Middle frontal gyrus (tissue), 1 donor: ENCODE data around the gene ITGAD.
"Not testable (repeated sequence)": the region's sequence is repeated elsewhere in the genome, so short reads cannot be mapped to it uniquely, and the experiment has no call there.

Source experiments
- DNase-seq: peaks from one replicate; pipeline ENCODE4 v3.0.0-alpha.2; 2015; ENCODE audit warnings: low spot score; ENCODE audit errors: extremely low spot score

ITGAD gene

DNA sequence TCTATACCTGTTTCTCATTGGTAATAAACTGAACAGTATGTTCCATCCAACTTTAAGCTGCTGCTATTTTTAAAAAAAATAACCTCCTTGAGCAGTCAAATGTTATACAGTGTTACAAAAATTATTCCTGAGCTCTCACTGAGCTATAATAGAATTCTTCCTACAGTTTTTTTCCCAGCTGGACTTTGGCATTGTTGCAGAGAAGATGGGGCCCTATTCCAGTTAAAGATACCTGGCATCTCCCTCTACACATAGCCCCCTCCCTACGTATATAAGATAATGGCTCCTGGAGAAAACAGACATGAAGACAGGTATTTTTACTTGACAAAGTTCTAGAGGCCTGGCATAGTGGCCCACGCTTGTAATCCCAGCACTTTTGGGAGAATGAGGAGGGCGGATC is 36.7 kb downstream of the ITGAD start:
- no peak for DNase-seq

DNA sequence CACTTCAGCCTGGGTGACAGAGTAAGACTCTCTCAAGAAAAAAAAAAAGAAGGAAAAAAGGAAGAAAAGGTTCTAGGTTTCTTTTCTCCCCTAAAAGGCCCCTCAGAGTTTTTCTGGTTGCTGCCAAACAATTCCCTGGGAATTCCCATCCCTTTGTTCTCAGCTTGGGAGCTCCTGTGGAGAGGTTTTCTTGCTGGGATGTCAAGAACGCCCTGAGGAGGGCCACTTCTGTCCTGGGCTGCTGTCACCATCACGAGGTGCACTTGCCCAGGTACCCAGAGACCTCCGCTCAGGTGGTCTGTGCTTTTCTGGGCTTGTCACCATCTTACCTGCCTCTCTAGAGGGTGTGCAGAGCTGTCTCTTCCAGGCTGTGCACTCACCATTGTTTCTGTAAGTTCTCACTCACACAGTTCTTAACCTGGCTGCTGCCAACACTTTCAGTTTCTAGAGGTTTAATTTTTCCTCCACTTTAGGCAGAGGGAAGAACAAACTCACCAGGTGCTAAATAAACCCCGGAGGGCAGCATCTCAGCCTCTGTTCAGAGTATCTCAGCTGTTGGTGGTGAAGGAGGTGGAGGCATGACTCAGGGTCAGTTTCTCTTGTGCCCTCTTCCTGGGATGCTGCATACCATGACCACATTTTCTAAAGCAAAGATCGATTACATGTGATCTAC is 37.4 kb downstream of the ITGAD start:
- DNase-seq: no peak

DNA sequence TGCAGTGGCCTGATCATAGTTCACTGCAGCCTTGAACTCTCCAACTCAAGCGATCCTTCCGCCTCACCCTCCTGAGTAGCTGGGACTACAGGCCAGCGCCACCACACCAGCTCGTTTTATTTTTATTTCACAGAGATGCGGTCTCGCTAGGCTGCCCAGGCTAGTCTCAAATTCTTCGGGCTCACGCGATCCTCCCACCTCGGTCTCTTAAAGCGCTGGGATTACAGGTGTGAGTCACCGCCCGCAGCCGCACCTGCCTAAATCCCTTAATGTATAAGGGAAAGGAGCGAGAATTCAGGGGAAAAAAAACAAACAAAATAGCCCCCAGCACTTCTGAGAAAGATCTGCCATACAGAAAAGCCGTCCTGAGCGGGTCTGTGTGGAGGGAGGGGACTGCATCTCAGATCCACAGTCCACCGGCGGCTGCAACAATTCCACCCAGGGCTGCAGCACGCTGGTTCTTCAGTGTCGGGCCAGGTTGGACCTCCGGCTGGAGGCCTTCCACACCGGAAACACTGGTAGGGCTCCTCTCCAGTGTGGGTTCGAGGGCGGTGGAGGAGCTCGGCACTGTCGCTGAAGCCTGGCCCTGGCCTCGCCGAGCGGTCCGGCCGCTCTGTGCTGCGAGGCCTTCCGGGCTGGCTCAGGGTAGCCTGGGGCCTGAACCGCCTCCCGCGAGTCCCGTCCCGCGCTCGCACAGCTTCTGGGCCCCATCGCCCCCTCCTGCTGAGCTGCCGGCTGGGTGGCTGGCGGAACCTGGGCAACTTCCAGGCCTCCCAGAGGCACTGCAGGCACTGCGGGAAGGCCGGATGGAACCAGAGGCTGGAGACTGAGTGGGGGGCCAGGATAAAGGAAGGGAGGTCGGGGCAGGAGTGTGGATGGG is 42.4 kb downstream of the ITGAD start:
- DNase-seq: no peak

DNA sequence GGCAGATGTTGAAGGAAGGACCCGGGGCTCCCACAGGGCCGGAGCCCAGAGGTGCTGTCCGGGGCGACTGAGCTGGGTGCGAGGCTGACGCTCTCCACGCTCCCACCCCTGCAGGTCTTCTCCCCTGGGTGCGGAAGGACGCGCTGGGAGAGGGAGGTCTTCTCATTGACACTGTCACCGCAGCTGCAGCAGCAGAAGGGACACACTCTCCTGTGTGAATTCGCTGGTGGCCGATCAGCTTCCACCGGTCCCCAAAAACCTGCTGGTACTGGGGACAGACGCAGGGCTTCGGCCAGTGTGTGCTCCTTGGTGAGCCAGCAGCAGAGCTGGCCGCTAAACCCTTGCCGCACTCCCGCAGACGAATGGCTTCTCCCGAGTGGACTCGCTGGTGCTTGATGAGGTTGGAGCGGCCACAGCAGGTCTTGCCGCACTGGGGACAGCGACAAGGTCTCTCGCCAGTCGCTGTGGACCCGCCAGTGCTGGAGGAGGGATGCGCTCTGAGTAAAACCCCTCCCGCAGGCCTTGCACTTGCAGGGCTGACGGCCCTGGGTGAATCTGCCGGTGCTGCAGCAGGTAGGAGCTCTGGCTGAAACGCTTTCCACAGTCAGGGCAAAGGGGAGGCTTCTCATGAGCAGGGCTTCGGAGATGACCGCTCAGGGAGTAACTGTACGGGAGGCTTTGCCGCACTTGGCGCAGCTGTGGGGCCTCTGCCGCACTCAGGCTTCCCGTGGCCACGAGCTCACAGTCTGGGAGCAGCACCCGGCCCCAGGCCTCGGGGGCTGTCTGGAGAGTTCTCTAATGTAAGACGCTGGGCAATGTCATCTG is 43.3 kb downstream of the ITGAD start:
- no peak for DNase-seq

DNA sequence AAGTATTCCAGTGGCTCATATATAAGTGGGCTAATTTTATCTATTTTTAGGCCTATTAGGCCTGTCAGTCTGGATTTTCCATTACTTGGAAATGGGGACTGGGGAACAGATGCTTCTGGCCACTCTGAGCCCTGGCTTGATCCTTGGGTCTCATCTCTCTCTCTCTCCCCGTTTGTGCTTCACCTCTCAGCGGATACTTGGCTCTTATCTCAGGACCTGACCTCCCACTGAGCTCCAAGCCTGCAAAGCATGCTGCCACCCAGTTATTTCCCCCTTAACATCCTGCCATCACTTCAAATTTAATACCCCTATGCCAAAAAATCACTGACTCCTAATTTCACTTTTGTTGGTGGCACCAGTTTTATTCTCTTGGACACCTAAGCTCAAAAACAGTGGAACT is 45.3 kb downstream of the ITGAD start:
- DNase-seq: no peak

DNA sequence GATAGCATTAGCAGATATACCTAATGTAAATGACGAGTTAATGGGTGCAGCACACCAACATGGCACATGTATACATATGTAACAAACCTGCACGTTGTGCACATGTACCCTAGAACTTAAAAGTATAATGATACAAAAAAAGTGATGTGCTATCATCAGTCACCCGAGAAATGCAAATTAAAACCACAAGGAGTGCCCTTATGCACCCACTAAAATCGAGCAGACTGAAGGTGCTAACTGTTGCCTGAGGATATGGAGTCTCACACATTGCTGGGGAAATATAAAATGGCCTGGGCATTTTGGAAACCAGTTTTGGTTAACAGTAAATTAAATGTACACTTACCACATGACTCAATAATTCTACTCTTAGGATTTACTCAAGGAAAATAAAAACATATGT is 45.9 kb downstream of the ITGAD start:
- not testable (repeated sequence) for DNase-seq

DNA sequence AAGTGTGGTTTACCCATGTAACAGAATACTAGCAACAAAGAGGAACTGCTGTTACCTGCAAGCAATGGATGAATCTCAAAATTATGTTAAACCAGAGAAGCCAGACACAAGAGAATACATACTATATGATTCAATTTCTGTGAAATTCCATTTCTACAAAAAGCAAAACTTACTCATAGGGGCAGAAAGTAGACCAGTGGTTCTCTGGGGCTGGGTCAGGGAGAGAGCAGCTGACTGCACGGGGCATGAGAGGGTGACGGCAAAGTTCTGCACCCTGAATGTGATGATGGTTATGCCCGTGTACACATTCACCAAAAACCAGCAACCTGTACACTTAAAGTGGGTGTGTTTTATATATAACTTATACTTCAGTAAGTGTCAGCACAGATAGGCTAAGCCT is 46.4 kb downstream of the ITGAD start:
- DNase-seq: no peak

DNA sequence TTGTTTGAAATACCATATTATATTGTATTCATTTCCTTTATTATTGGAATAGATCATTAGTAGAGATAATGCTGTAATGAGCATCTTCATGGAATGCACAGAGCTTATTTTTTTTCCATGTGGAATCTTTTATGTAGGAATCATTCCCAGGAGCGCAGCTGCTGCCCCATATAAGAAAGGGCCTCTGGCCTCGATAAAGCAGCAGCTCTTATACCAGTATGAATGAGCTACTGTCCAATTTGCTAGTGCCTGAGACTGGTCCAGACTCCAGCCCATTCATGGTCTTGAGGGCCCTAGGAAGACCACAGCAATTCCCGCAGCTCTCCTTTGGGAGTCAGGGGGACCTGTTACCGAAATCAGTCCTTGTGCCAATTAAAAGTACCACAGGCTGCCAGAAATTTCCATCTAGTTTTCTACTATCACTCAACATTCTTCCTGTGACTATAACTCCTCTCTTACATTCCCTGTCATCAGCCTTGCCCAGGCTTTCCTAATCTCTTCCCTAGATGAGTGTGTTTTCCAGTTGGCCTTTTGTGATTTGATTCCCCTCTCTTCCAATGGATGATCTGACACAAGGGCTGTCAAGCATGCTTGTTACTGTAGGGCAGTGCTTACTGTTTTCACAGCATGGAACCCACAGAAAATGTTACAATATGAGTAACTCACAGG is 47.5 kb downstream of the ITGAD start:
- DNase-seq: no peak

DNA sequence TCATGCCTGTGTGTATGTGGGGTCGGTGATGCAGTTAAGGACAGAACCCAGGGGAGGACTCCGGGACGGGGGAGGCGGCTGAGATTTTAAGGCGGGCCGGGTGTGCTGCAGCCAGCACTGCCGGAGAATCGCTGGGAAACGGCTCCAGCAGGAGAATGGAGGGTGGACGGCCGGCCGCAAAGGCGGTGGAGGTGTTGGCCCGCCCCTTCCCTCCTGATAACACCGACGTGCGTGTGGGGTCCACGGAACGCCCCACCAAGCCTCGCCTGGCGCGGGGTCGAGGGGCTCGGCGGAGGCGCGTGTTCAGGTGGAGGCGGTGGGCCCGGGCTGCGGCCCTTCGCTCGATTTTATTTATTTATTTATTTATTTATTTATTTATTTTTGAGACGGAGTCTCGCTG is 48.8 kb downstream of the ITGAD start:
- no peak for DNase-seq

DNA sequence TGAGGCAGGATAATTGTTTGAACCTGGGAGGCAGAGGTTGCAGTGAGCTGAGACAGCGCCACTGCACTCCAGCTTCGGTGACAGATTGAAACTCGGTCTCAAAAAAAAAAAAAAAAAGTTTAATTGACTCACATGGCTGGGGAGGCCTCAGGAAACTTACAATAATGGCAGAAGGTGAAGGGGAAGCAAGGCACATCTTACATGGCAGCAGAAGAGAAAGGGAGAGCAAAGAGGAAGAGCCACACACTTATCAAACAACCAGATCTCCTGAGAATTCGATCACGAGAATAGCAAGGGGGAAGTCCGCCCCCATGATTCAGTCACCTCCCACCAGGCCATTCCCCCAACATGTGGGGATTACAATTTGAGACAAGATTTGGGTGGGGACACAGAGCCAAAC is 52.8 kb downstream of the ITGAD start:
- DNase-seq: not testable (repeated sequence)

DNA sequence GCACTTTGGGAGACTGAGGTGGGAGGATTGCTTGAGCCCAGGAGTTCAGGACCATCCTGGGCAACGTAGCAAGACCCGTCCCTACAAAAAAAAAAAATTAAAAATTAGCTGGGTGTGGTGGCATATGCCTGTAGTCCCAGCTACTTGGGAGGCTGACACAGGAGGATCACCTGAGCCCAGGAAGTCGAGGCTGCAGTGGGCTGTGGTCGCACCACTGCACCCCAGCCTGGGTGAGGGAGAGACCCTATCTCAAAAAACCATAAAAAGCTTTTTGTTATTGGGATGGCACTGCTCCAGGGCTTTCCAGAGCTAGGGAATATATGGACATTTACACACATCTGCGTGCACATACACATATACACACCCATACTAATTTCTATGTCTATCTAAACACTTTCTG is 58.1 kb downstream of the ITGAD start:
- no peak for DNase-seq

DNA sequence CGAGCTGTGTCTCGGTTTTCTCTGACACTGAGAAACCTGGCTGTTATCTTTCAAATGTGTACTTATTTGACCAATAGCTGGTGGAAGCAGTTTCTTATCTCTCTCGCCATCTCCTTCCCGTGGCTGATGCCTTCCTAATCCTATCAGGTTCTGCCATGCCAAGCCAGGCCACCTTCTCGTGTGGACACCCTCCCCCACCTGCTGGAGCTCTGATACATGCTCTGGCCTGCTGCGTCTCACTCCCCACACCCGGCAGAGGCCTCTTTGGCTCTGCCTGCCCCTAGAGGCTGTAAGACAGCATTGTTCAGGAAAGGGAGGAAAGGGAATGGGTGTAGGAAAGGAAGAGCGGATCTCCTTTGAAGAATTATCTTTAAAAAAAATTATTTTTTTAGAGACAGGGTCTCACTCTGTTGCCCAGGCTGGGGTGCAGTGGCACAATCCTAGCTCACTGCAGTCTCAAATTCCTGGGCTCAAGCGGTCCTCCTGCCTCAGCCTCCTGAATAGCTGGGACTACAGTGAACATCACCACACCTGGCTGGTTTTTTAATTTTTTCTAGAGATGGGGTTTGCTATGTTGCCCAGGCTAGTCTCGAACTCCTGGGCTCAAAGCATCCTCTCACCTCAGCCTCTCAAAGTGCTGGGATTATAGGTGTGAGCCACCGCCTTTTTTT is 58.7 kb downstream of the ITGAD start:
- DNase-seq: no peak

DNA sequence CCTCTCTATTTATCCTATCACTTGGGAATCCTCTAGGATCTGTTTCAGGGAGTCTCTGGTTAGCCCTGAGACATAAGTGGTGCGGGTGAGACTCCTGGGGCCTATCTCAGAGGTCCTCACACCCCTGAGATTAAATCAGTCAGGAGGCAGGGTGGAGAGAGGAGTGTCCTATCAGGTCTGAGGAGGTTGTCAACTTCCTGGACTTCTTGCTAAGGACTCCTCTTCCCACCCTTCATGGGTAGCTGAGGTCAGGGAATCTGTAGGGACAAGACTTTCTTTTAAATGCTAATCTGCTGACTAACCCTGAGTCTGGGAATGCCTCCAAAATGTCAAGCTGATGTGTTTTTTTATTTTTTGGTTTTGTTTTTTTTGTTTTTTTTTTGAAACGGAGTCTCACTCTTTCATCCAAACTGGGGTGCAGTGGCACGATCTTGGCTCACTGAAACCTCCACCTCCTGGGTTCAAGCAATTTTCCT is 59.5 kb downstream of the ITGAD start:
- no peak for DNase-seq

DNA sequence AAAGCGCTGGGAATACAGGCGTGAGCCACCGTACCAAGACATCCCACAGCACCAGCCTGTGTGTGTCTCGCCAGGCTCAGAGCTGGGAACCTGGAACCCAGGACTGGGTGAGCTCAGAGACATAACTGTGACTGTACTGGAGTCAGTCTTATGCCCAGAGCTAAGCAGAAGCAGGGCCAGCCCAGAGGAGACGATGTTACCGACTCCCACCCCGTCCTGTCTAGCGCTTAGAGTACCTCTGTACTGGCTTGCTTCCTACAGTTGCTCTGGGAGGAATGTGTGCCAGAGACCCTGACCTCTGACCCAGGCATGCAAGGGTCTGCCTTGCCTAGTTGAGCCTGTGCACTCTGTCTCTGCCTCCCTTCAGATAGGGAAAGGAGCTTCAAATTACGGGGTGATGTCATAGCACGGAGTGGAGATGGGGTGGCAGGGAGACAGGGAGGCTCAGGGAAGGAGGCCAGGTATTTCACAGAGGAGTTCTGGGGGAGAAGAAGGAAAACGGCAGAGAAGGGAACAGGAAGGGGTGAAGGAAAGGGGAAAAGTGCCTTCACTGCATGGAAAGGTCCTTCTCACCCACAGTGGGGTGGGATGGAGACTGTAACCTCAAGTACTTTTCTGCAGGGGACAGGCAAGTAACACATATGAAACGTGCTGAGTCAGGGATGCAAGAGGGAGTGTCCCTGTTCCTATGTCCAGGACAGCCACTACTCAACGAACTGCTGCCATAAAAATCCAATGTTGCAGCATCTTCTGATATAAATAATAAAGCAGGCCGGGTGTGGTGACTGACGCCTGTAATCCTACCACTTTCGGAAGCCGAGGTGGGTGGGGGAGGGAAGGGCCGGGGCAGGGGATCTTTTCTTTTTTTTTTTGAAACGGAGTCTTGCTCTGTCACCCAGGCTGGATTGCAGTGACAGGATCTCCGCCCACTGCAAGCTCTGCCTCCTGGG is 60.4 kb downstream of the ITGAD start:
- DNase-seq: no peak

DNA sequence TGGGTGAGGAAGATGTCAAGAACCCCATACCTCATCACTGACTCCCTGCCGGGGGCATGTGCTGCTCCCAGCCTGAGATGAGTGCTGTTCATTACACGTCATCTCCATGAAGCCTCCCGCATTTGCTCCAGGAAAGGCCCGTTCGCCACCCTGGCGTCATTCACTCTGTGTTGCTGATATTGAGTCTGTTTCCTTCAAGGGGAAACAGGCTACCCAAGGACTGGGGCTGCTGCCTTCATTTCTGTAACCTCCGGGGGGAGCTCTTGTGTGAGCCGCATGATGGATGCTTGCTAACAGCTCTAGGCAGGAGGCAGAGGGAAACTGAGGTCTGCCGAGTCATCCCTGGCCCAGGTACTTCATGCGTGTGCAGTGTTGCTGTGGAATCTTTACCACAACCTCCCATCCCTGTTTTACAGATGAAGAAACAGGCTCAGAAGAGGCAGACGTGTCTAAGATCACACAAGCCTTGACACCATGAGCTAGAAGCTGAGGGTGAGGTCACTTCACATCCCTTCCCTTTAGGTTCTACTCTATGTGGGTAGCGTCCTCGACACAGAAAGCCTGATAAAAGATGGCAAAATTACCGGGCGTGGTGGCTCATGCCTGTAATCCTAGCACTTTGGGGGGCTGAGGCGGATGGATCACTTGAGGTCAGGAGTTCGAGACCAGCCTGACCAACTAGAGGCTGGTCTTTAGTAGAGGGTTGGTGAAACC is 62.6 kb downstream of the ITGAD start:
- DNase-seq: no peak

DNA sequence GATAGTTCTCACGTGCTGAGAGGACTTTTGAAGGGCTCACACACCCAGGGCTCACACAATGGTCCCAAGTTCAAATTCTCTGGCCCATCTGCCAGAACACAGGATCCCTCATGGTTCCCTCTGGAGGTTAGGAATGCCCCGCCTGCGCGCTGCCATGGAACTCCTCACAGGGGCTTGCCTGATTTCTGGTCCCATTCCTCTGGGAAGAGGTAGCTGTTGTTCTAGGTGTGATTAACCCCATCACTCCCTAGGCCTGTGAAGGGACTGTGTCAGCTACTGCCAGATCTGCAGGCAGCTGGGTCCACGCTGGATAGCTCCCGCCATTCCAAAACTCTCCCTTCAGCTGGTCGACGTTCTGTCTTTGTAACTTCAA is 63.8 kb downstream of the ITGAD start:
- DNase-seq: no peak

DNA sequence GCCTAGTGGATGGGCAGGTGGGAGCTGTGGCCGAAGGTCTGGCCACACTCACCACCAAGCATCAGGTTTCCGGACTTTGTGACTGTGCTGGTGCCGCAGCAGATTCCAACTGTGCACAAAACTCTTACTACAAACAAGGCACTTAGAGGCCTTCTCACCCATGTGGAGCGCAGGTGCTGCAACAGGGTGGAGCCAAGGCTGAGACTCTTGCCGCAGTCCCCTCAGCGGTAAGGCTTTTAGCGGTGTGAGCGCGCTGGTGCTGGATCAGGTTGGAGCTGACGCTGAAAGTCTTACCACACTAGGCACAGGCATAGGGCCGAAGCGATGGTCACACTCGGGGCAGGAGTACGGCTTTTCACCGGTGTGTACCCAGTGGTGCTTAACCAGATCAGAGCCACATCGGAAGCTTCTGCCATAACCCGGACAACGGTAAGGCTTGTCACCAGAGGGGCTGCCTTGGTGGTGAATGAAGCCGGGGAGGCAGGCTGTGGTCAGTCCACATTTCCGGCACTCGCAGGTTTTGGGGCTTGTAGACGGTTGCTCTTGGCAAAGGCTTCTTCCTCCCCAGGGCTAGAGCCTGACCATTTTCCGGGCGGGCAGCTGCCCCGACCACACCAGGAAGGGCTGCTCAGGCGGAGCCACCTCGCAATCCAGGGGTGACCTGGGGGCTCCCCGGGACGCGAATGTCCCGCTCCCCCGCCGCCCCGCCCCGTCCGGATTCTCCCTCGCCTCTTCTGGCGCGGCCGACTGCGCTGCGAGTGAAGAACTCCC is 65.1 kb downstream of the ITGAD start:
- DNase-seq: no peak
